B cell (primary cell): ENCODE measurements around the gene DUSP18. TPM values are rescaled to one million over a fixed set of nuclear protein-coding genes. Genes with fewer than 3 reads are reported as not detected.
"Not testable (repeated sequence)": the region's sequence is repeated elsewhere in the genome, so short reads cannot be mapped to it uniquely, and the experiment has no call there.

Source experiments
- ATAC-seq: fragments of 200-7000 bp; cut with Tn5 transposase; one replicate; pipeline ENCODE4 v1.10.0; 2021; ENCODE audit warnings: low read depth, mild to moderate bottlenecking, moderate number of reproducible peaks, moderate library complexity
- CTCF ChIA-PET: fragments of 350-600 bp; sonication (Branson Sonifier 250); formaldehyde crosslinking; loops from one replicate; lab custom pipeline; 2021; ENCODE audit warnings: antibody characterized with exemption, inconsistent platforms; lab: Charles Lee
- POLR2A ChIA-PET: fragments of 350-600 bp; sonication (Branson Sonifier 250); formaldehyde crosslinking; loops from one replicate; lab custom pipeline; 2021; ENCODE audit warnings: antibody characterized with exemption; lab: Charles Lee
- DNase-seq: peaks from one replicate; pipeline ENCODE4 v3.0.0; 2013
- H2AFZ ChIP-seq: 2 replicates; pipeline ENCODE4 v1.6.1; 2012; ENCODE audit warnings: mild to moderate bottlenecking, low read depth, low read length; ENCODE audit not compliant: insufficient read depth, poor library complexity, severe bottlenecking
- H3K27ac ChIP-seq, 2 donors: 1 replicate in 1 of 2; 2 replicates in 1 of 2; pipeline ENCODE4 v1.5.1; 2012 to 2013; ENCODE audit warnings: low read length in 2 of 2, mild to moderate bottlenecking in 2 of 2, moderate library complexity in 1 of 2
- H3K27me3 ChIP-seq, 4 experiments: fragments of 200-600 bp in 1 of 4; sonication (generic) in 1 of 4; replicated peaks in 1 of 4; 1 replicate in 2 of 4; 2 replicates in 2 of 4; pipeline versions ENCODE4 v1.6.1 to v1.7.0; 2013 to 2016; ENCODE audit warnings: low read length in 3 of 4, mild to moderate bottlenecking in 2 of 4, mixed read lengths in 1 of 4, moderate library complexity in 1 of 4; ENCODE audit not compliant: insufficient read depth in 4 of 4, control insufficient read depth in 3 of 4; ENCODE audit errors: control extremely low read depth in 1 of 4
- H3K36me3 ChIP-seq, 2 experiments: replicated peaks in 1 of 2; 1 replicate in 1 of 2; 2 replicates in 1 of 2; pipeline versions ENCODE4 v1.6.1 to v1.7.1; 2013; ENCODE audit warnings: low read length in 1 of 2; ENCODE audit not compliant: insufficient read depth in 2 of 2, control insufficient read depth in 1 of 2; ENCODE audit errors: control extremely low read depth in 1 of 2, extremely low read depth in 1 of 2
- H3K4me1 ChIP-seq, 2 donors: fragments of 200-600 bp in 1 of 2; sonication (generic) in 1 of 2; 1 replicate in 1 of 2; 2 replicates in 1 of 2; pipeline versions ENCODE4 v1.5.1 to v1.6.1; 2013 to 2017; ENCODE audit warnings: low read length in 2 of 2; ENCODE audit not compliant: control insufficient read depth in 2 of 2, insufficient read depth in 2 of 2
- H3K4me2 ChIP-seq: replicated peaks from 2 replicates; pipeline ENCODE3; 2012; ENCODE audit warnings: mild to moderate bottlenecking, low read depth, low read length; ENCODE audit not compliant: poor library complexity, severe bottlenecking
- H3K4me3 ChIP-seq, 5 experiments: fragments of 200-600 bp in 1 of 5; sonication (generic) in 1 of 5; 1 replicate in 3 of 5; 2 replicates in 2 of 5; pipeline versions ENCODE4 v1.5.1 to v1.7.0; 2011 to 2016; ENCODE audit warnings: low read length in 4 of 5, mild to moderate bottlenecking in 4 of 5, low read depth in 2 of 5, control low read depth in 1 of 5, moderate library complexity in 1 of 5; ENCODE audit not compliant: insufficient read depth in 1 of 5; ENCODE audit errors: control extremely low read depth in 1 of 5, extremely low read depth in 1 of 5
- H3K79me2 ChIP-seq: fragments of 200-600 bp; sonication (generic); one replicate; pipeline ENCODE4 v1.6.0; 2016; ENCODE audit warnings: low read length; ENCODE audit not compliant: control insufficient read depth, insufficient read depth
- H3K9ac ChIP-seq: fragments of 200-600 bp; sonication (generic); 2 replicates; pipeline ENCODE4 v1.6.1; 2017; ENCODE audit warnings: mild to moderate bottlenecking, low read length, moderate library complexity
- H3K9me3 ChIP-seq, 3 donors: one replicate each; pipeline versions ENCODE4 v1.6.1 to v1.7.1; 2013; ENCODE audit warnings: low read length in 2 of 3; ENCODE audit not compliant: control insufficient read depth in 2 of 3, insufficient read depth in 1 of 3; ENCODE audit errors: control extremely low read depth in 1 of 3
- H4K20me1 ChIP-seq: 2 replicates; pipeline ENCODE4 v1.6.0; 2012; ENCODE audit warnings: mild to moderate bottlenecking, low read length; ENCODE audit not compliant: insufficient read depth, control insufficient read depth, poor library complexity, severe bottlenecking
- H3K27ac Mint-ChIP-seq: one replicate; pipeline ENCODE4 v1.8.0; 2021; ENCODE audit warnings: mixed read lengths
- H3K27me3 Mint-ChIP-seq: one replicate; pipeline ENCODE4 v1.8.0; 2021; ENCODE audit warnings: mixed read lengths
- H3K4me1 Mint-ChIP-seq: one replicate; pipeline ENCODE4 v1.8.0; 2021; ENCODE audit warnings: mixed read lengths
- H3K4me3 Mint-ChIP-seq: one replicate; pipeline ENCODE4 v1.8.0; 2021; ENCODE audit warnings: mixed read lengths
- H3K9me3 Mint-ChIP-seq: one replicate; pipeline ENCODE4 v1.8.0; 2022; ENCODE audit warnings: mixed read lengths; ENCODE audit not compliant: insufficient read depth
- CTCF ChIP-seq: fragments of 200-600 bp; IDR thresholded peaks from one replicate; pipeline ENCODE4 v1.8.0; 2022; ENCODE audit warnings: antibody characterized with exemption, mild to moderate bottlenecking
- EZH2 ChIP-seq: IDR thresholded peaks from 2 replicates; pipeline ENCODE4 v1.6.1; 2012; ENCODE audit warnings: borderline replicate concordance, low read depth, mild to moderate bottlenecking, moderate library complexity, low read length; ENCODE audit not compliant: insufficient read depth, poor library complexity, severe bottlenecking
- WGBS: methylation state at CpG from one replicate; pipeline ENCODE4 v1.1.5; 2013; ENCODE audit warnings: missing lambda C conversion rate; ENCODE audit not compliant: insufficient coverage; 5-methylcytosine and 5-hydroxymethylcytosine counted together
- intact Hi-C: fragments of 100-400 bp; cut with micrococcal nuclease; formaldehyde crosslinking; loops from one replicate; pipeline ENCODE4 v1.10.0; 2022
- polyA plus RNA-seq: library from polyadenylated mRNA; depleted of rRNA; stranded (reverse); fragments of >200 nt; gene quantifications from 2 replicates; pipeline ENCODE4 v1.2.3, GENCODE V29; 2012
- total RNA-seq, 2 donors: library from RNA; stranded (reverse); fragments of 120-200 nt in 1 of 2; gene quantifications; 1 replicate in 1 of 2; 2 replicates in 1 of 2; pipeline versions ENCODE4 v1.2.3 to v1.2.4, GENCODE V29; 2013 to 2022

The DUSP18 gene
- total and polyA plus RNA-seq, 2 donors (not counting 1 experiment from before 2014, with no cell fraction given): 20.6 to 21.2 TPM

- DNase-seq (no peak), ATAC-seq (no peak)
- Histone ChIP-seq H4K20me1 (no peaks in the 10 kb centered on the region), H3K4me2 (no peak overlapping the region), H2AFZ (no peak overlapping the region), H3K4me1 (no peaks in the 10 kb centered on the region), H3K9ac (no peak overlapping the region), H3K9me3 (no peaks in the 10 kb centered on the region), H3K27me3 (no peaks in the 10 kb centered on the region), H3K79me2 (no peaks in the 10 kb centered on the region), H3K27ac (no peak overlapping the region), H3K4me3 (no peak overlapping the region), H3K36me3 (no peaks in the 10 kb centered on the region)
- WGBS: 72% methylated on average over 5 of the region's 5 CpGs
- Mint-ChIP-seq H3K27me3 (peaks cover 3% of the 10 kb centered on the region), H3K27ac (no peak overlapping the region), H3K4me1 (no peaks in the 10 kb centered on the region), H3K9me3 (no peaks in the 10 kb centered on the region), H3K4me3 (no peak overlapping the region)
- ChIA-PET POLR2A (no interaction called here), CTCF (interaction anchor here (1.0 kb wide), 1 partner anchor 8 kb away, joined by 3 read pairs; no protein-coding TSS in a partner anchor)
- intact Hi-C loops: no loop called here
- TF ChIP-seq EZH2: no peak
- no peak for TF ChIP-seq CTCF
Observed at GRCh38 chr22:30626413-30626812, 41.3 kb downstream of the DUSP18 start.

GRCh38 chr22:30619909-30620308 lies 47.8 kb downstream of the DUSP18 start:
- H4K20me1 ChIP-seq, H2AFZ ChIP-seq, H3K9me3 ChIP-seq, H3K4me3 ChIP-seq, H3K79me2 ChIP-seq, H3K4me3 Mint-ChIP-seq, H3K27ac Mint-ChIP-seq, H3K4me1 ChIP-seq, ATAC-seq, H3K9ac ChIP-seq, H3K4me2 ChIP-seq, H3K9me3 Mint-ChIP-seq, DNase-seq, H3K36me3 ChIP-seq, POLR2A ChIA-PET, H3K27me3 ChIP-seq, intact Hi-C loops, H3K4me1 Mint-ChIP-seq, H3K27ac ChIP-seq: not testable (repeated sequence)
- peaks cover 15% of the 10 kb centered on the region for H3K27me3 Mint-ChIP-seq
- 100% methylated on average over 2 of the region's 6 CpGs for WGBS
- CTCF ChIA-PET: interaction anchor here (1.5 kb wide), 1 partner anchor 14 kb away, joined by 6 read pairs; no protein-coding TSS in a partner anchor
